ENCODE results near the gene FAM161B.

DNA sequence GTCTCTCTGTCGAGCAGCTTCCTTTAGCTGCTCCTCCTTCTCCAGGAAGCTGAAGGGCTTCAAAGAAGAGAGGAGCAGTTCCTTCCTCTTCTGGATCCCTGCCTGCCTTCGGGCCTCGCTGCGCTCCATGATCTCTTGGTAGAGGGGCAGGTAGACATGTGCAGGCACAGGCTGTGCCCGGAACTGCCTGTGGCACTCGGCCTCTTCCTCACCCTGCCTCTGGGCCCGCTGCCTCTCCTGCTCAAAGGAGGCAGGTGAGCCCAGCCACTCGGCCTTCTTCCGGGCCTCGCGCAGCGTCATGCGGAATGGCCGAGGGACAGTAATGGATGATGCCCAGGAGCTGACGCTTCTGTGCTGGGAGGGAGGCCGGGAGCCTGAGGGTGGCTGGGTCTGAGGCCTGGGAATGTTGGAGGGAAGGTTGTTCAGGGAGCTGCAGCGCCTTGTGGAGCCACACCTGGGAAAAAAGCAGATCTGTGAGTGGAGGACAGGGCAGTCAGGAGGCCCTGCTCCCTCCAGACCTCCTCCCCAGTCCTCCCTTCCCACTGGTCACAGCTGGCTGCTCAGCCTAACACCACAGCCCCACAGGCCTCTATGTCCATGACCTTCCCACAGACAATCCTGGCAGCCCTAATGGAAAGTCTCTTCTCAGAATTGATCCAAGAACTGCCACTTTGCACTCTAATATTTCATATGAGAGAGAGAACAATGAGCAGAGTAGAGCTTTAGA is 5.3 kb downstream of the FAM161B start:
- TF ChIP-seq, protein P1, sequence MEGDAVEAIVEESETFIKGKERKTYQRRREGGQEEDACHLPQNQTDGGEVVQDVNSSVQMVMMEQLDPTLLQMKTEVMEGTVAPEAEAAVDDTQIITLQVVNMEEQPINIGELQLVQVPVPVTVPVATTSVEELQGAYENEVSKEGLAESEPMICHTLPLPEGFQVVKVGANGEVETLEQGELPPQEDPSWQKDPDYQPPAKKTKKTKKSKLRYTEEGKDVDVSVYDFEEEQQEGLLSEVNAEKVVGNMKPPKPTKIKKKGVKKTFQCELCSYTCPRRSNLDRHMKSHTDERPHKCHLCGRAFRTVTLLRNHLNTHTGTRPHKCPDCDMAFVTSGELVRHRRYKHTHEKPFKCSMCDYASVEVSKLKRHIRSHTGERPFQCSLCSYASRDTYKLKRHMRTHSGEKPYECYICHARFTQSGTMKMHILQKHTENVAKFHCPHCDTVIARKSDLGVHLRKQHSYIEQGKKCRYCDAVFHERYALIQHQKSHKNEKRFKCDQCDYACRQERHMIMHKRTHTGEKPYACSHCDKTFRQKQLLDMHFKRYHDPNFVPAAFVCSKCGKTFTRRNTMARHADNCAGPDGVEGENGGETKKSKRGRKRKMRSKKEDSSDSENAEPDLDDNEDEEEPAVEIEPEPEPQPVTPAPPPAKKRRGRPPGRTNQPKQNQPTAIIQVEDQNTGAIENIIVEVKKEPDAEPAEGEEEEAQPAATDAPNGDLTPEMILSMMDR (IDR thresholded peaks at IDR 0.05): no peak
- TF ChIP-seq POLR2AphosphoS5 (IDR thresholded peaks at IDR 0.05): no peak
- TF ChIP-seq POLR2A (IDR thresholded peaks at IDR 0.05; ENCODE audit: low read depth): no peak
